A549 (cell line): ENCODE results near the gene CUL7. TPM values are rescaled to one million over a fixed set of nuclear protein-coding genes. Genes with fewer than 3 reads are reported as not detected.

Experiments used
- ATAC-seq, 2 experiments: fragments of 200-7000 bp in 1 of 2; fragments of >200 bp in 1 of 2; cut with Nextera tagmentation in 1 of 2; cut with Tn5 transposase in 1 of 2; 3 replicates each; pipeline versions ENCODE4 v1.8.0 to v1.9.1; 2018 to 2020; ENCODE audit warnings: mild to moderate bottlenecking in 1 of 2, moderate library complexity in 1 of 2
- CTCF ChIA-PET: fragments of 300-600 bp; sonication (Branson Sonifier 250); formaldehyde crosslinking; extraction: SDS; loops from one replicate; lab custom pipeline; 2021; ENCODE audit warnings: antibody characterized with exemption, inconsistent platforms; lab: Yijun Ruan, JAX
- POLR2A ChIA-PET: fragments of 350-600 bp; formaldehyde crosslinking; extraction: SDS; loops from one replicate; lab custom pipeline; 2021; ENCODE audit warnings: antibody characterized with exemption, inconsistent platforms; lab: Yijun Ruan, JAX
- DNase-seq, 2 experiments: peaks; one replicate each; pipeline versions ENCODE4 v3.0.0 to v3.0.0-alpha.2; 2011 to 2016; ENCODE audit warnings: low read depth in 1 of 2, low spot score in 1 of 2
- FAIRE-seq: peaks from 2 replicates; lab custom pipeline; 2011; peaks lifted over from hg19 to GRCh38; lab: Jason Lieb, UNC
- H3K27ac ChIP-seq, 2 experiments: fragments of >200 bp; sonication (Bioruptor Twin); formaldehyde crosslinking; 3 replicates each; pipeline ENCODE4 v1.5.1; 2016 to 2017
- H3K4me1 ChIP-seq: fragments of >200 bp; sonication (Bioruptor Twin); formaldehyde crosslinking; 3 replicates; pipeline ENCODE4 v1.6.1; 2016
- H3K4me2 ChIP-seq: fragments of >200 bp; sonication (Bioruptor Twin); formaldehyde crosslinking; 3 replicates; pipeline ENCODE4 v1.6.1; 2016
- H3K4me3 ChIP-seq: fragments of >200 bp; sonication (Bioruptor Twin); formaldehyde crosslinking; 3 replicates; pipeline ENCODE4 v1.5.1; 2016
- H3K9me3 ChIP-seq: fragments of >200 bp; sonication (Bioruptor Twin); formaldehyde crosslinking; 3 replicates; pipeline ENCODE4 v1.6.1; 2016
- EHMT2 ChIP-seq: fragments of 200-600 bp; sonication (generic); IDR thresholded peaks from 2 replicates; pipeline ENCODE4 v1.6.1; 2016; ENCODE audit warnings: antibody characterized with exemption, low read depth, mild to moderate bottlenecking, moderate library complexity
- FOSB ChIP-seq: fragments of 250-450 bp; sonication (Bioruptor Pico); IDR thresholded peaks from 2 replicates; pipeline ENCODE4 v1.5.0; 2020; ENCODE audit warnings: mild to moderate bottlenecking, moderate library complexity
- HOXB5 ChIP-seq: fragments of 250-450 bp; sonication (Bioruptor Pico); IDR thresholded peaks from 2 replicates; pipeline ENCODE4 v1.5.0; 2020; ENCODE audit warnings: mild to moderate bottlenecking, moderate library complexity
- JUN ChIP-seq, 2 experiments: fragments of >200 bp; sonication (Bioruptor Twin); formaldehyde crosslinking; IDR thresholded peaks; 2 replicates in 1 of 2; 3 replicates in 1 of 2; pipeline ENCODE4 v1.6.1; 2016 to 2017
- KDM1A ChIP-seq: fragments of 200-600 bp; sonication (generic); IDR thresholded peaks from 2 replicates; pipeline ENCODE4 v1.6.1; 2016; ENCODE audit warnings: low read depth, mild to moderate bottlenecking
- MAZ ChIP-seq: fragments of 150-350 bp; IDR thresholded peaks from 2 replicates; pipeline ENCODE4 v1.6.1; 2014; ENCODE audit warnings: antibody characterized with exemption, low read depth, low read length, borderline replicate concordance
- MYC ChIP-seq: IDR thresholded peaks from 2 replicates; pipeline ENCODE4 v1.6.1; 2012; ENCODE audit warnings: mild to moderate bottlenecking, inconsistent platforms, low read length, improper control_type of control experiment, borderline replicate concordance
- PHF8 ChIP-seq: fragments of 200-600 bp; sonication (generic); IDR thresholded peaks from 2 replicates; pipeline ENCODE4 v1.6.1; 2016; ENCODE audit warnings: low read depth, mild to moderate bottlenecking, antibody characterized with exemption, moderate library complexity, borderline replicate concordance
- TFCP2L1 ChIP-seq: fragments of 250-450 bp; sonication (Bioruptor Pico); IDR thresholded peaks from 2 replicates; pipeline ENCODE4 v1.5.0; 2021; ENCODE audit warnings: mild to moderate bottlenecking
- ZC3H11A ChIP-seq: fragments of 450-650 bp; IDR thresholded peaks from 2 replicates; pipeline ENCODE4 v1.6.1; 2014; ENCODE audit warnings: antibody characterized with exemption, mild to moderate bottlenecking
- ZNF302 ChIP-seq: fragments of 250-450 bp; sonication (Bioruptor Pico); IDR thresholded peaks from 2 replicates; pipeline ENCODE4 v1.9.0; 2021; ENCODE audit warnings: inconsistent platforms, mild to moderate bottlenecking, moderate library complexity
- ZSCAN20 ChIP-seq: fragments of 250-450 bp; sonication (Bioruptor Pico); IDR thresholded peaks from 2 replicates; pipeline ENCODE4 v1.8.0; 2022; ENCODE audit warnings: mild to moderate bottlenecking, moderate library complexity
- WGBS: methylation state at CpG from one replicate; pipeline ENCODE4 v1.1.6; 2017; ENCODE audit errors: missing lambda C conversion rate; 5-methylcytosine and 5-hydroxymethylcytosine counted together
- polyA plus RNA-seq, 4 experiments: library from polyadenylated mRNA; depleted of rRNA in 3 of 4; stranded (reverse); fragments of >200 nt; fragmentation: RNase III in 1 of 4; extraction: RNeasy Plus Mini Kit Qiagen cat#74134 plus additional on column Dnase treatment in 1 of 4; gene quantifications; 2 replicates in 3 of 4; 3 replicates in 1 of 4; pipeline ENCODE4 v1.2.3, GENCODE V29; 2011 to 2017
- TF ChIP-seq, protein P1 (sequence below): fragments of >200 bp; sonication (Bioruptor Twin); formaldehyde crosslinking; IDR thresholded peaks from 2 replicates; pipeline ENCODE4 v1.6.1; 2016
- TF ChIP-seq, protein P2 (sequence below): fragments of 250-450 bp; sonication (Bioruptor Pico); IDR thresholded peaks from 2 replicates; pipeline ENCODE4 v1.5.0; 2021; ENCODE audit warnings: mild to moderate bottlenecking, moderate library complexity, borderline replicate concordance

Gene CUL7
- polyA plus RNA-seq, 2 of the 4 experiments (the other 2 are of a cell fraction), result 10.0 to 12.1 TPM

DNA sequence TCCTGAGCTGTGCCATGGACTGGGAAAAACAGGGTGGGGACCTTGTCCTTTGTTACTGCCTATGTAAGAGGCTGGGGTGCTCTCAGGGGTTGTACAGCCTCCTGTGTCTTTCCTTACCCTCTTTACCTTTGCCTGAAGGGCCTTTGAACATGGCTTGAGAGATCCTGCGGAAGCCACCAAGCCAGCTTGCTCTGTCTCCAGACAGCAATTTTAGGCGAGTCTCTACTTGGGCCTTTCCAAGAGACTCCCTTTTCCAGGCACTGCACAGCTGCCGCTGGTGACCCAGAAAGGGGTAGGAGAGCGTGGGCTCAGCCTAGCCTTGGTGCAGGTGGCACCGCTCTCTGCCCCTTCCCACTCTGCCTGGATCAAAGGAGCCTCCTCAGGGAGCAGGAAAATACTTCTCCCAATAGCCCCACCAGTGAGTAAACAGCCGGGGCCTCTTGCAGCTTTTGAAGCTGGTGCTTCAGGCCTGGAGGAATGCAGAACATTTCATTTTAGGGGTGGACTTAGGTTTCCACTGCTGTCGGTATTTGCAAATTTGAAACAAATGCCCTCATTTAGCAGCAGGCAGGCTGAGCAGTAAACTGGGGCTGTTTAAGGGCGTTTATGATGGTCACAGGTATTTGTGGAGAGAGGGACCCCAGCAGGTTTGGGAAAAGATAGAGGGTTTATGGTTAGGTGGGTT lies 36.4 kb upstream of the CUL7 start:
- H3K4me3 ChIP-seq, result no peak overlapping the region
- no peak overlapping the region for H3K27ac ChIP-seq
- no peak for FAIRE-seq
- 74% methylated on average over 7 of the region's 8 CpGs for WGBS
- no peaks in the 10 kb centered on the region for H3K9me3 ChIP-seq
- H3K4me1 ChIP-seq, result no peaks in the 10 kb centered on the region
- no peak overlapping the region for H3K4me2 ChIP-seq
- TF ChIP-seq EHMT2, result no peak
- TF ChIP-seq MAZ, result no peak
- TF ChIP-seq, protein P1, sequence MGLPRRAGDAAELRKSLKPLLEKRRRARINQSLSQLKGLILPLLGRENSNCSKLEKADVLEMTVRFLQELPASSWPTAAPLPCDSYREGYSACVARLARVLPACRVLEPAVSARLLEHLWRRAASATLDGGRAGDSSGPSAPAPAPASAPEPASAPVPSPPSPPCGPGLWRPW, result no peak
- TF ChIP-seq HOXB5 (CRISPR knock-in tag), result no peak
- no peak for ATAC-seq
- no peak for DNase-seq
- ChIA-PET CTCF (interaction anchor here (1.2 kb wide), 1 partner anchor 11 kb away, joined by 3 read pairs; no protein-coding TSS in a partner anchor), POLR2A (no interaction called here)

DNA sequence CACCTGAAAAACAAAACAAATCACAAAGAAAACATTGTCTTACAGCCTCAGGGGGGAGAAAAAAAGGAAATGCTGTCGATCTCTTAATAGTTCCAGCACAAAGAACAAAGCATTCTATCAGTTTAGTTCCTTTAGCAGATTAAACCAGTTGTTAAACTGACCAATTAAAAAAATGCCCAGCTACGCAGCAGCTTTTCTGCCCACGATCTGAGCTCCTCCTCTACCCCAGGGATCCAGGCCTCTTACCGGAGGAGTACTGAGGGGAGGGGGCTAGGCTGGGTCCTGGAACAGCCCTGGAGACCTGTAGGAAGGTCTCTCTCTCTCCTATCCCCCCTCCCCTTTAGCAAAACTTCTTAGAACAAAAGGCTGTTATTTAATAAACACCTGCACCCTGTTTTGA lies 35.8 kb upstream of the CUL7 start:
- TF ChIP-seq, protein P2, sequence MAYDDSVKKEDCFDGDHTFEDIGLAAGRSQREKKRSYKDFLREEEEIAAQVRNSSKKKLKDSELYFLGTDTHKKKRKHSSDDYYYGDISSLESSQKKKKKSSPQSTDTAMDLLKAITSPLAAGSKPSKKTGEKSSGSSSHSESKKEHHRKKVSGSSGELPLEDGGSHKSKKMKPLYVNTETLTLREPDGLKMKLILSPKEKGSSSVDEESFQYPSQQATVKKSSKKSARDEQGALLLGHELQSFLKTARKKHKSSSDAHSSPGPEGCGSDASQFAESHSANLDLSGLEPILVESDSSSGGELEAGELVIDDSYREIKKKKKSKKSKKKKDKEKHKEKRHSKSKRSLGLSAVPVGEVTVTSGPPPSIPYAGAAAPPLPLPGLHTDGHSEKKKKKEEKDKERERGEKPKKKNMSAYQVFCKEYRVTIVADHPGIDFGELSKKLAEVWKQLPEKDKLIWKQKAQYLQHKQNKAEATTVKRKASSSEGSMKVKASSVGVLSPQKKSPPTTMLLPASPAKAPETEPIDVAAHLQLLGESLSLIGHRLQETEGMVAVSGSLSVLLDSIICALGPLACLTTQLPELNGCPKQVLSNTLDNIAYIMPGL (CRISPR knock-in tag), result no peak
- TF ChIP-seq FOSB (CRISPR knock-in tag) (no peak), PHF8 (no peak)
- no peak overlapping the region for H3K27ac ChIP-seq
- no peak overlapping the region for H3K4me2 ChIP-seq
- no peaks in the 10 kb centered on the region for H3K9me3 ChIP-seq
- ATAC-seq, result no peak
- DNase-seq, result no peak
- FAIRE-seq, result no peak
- ChIA-PET POLR2A (no interaction called here), CTCF (interaction anchor here (1.2 to 1.3 kb wide), 2 partner anchors 11 to 54 kb away, joined by 3 read pairs; no protein-coding TSS in a partner anchor)
- 64% methylated on average over 4 of the region's 4 CpGs for WGBS
- no peak overlapping the region for H3K4me3 ChIP-seq
- H3K4me1 ChIP-seq, result no peaks in the 10 kb centered on the region

DNA sequence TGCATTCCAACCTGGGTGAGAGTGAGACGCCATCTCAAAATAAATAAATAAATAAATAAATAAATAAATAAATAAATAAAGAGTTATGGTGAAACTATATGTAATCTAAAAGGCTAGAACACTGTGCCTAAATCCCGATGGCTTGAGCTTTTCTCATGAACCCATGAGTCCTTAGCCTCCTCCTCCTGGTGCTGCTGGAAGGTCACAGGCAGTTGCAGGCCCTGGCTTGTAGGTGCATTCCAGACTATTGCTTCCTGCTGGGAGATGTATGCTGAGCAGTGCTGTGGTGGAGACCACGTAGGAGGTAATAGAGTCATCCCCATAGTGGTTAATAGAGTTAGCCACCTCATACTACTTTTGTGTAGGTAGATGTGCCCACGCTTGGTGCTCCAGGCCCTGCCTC lies 35.0 kb upstream of the CUL7 start:
- FAIRE-seq (no peak), DNase-seq (no peak), ATAC-seq (no peak)
- POLR2A ChIA-PET, result no interaction called here
- Histone ChIP-seq H3K9me3 (no peaks in the 10 kb centered on the region), H3K4me2 (no peak overlapping the region), H3K4me1 (no peaks in the 10 kb centered on the region), H3K4me3 (no peak overlapping the region), H3K27ac (no peak overlapping the region)
- 77% methylated on average over 4 of the region's 4 CpGs for WGBS
- no peak for TF ChIP-seq JUN (IDR thresholded peaks at IDR 0.05)
- peak; percentile 79 for TF ChIP-seq ZC3H11A
- CTCF ChIA-PET, result interaction anchor here (1.3 kb wide), 1 partner anchor 55 kb away, joined by 3 read pairs; no protein-coding TSS in a partner anchor

DNA sequence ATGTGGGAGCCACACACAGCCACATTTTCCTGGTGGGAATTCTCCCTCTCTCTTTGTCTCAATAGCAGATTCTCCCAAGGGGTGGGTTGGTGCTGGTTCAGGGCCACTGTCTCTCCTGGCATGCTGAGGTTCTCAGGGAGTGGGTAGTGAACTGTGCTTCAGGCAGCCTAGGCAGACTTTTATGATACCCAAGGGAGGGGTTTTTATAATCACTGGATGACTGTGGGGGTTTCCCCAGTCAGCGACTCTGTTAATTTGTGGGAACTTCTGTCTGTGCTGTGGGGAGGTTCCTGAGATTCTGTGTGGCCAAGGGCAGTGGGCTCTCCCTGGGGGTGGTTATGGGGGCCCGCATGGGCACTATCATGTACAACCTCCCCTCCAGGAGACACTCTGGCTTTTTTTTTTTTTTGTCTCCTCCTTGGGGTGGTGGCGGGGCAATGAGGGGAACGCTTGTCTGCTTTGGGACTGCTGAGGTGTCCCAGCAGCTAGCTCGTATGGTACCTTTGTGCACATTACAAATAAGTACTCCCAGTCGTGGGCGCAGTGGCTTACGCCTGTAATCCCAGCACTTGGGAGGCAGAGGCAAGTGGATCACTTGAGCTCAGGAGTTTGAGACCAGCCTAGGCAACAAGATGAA lies 32.5 kb upstream of the CUL7 start:
- FAIRE-seq (no peak), DNase-seq (no peak), ATAC-seq (no peak)
- Histone ChIP-seq H3K4me2 (no peak overlapping the region), H3K4me1 (no peaks in the 10 kb centered on the region; the same call in 2 of the 3 replicates), H3K9me3 (no peaks in the 10 kb centered on the region), H3K4me3 (no peak overlapping the region), H3K27ac (no peak overlapping the region)
- POLR2A ChIA-PET, result interaction anchor here (0.6 kb wide), 1 partner anchor 157 kb away, joined by 4 read pairs; the partner anchor contains the start of gene CNPY3
- CTCF ChIA-PET, result interaction anchor here (0.7 to 1.6 kb wide), 2 partner anchors 58 to 77 kb away, joined by 3 to 4 read pairs; no protein-coding TSS in a partner anchor
- TF ChIP-seq MAZ, result no peak
- no peak for TF ChIP-seq ZSCAN20 (CRISPR knock-in tag)
- no peak for TF ChIP-seq MYC
- no peak for TF ChIP-seq TFCP2L1 (CRISPR knock-in tag)
- TF ChIP-seq KDM1A, result no peak
- TF ChIP-seq ZNF302 (CRISPR knock-in tag), result no peak
- no peak for TF ChIP-seq JUN (IDR thresholded peaks at IDR 0.05)
- WGBS, result 84% methylated on average over 8 of the region's 8 CpGs
